Effector memory CD4-positive, alpha-beta T cell (primary cell): ENCODE measurements around the gene NMS.
"Not testable (repeated sequence)": the region's sequence is repeated elsewhere in the genome, so short reads cannot be mapped to it uniquely, and the experiment has no call there.

Experiments used
- DNase-seq, 3 donors: peaks; one replicate each; pipeline ENCODE4 v3.0.0-alpha.2; 2020
- H3K27ac ChIP-seq: 2 replicates; pipeline ENCODE4 v1.7.0; 2013; ENCODE audit warnings: mild to moderate bottlenecking, low read length, moderate library complexity; ENCODE audit not compliant: insufficient read depth, poor library complexity, severe bottlenecking
- H3K27me3 ChIP-seq: replicated peaks from 2 replicates; pipeline ENCODE4 v1.7.0; 2013; ENCODE audit warnings: mild to moderate bottlenecking, low read length; ENCODE audit not compliant: insufficient read depth, control insufficient read depth, poor library complexity, severe bottlenecking
- H3K36me3 ChIP-seq: 2 replicates; pipeline ENCODE4 v1.7.0; 2013; ENCODE audit warnings: mild to moderate bottlenecking, low read length, moderate library complexity; ENCODE audit not compliant: control insufficient read depth, insufficient read depth
- H3K4me1 ChIP-seq: 2 replicates; pipeline ENCODE4 v1.7.0; 2013; ENCODE audit warnings: low read length, mild to moderate bottlenecking; ENCODE audit not compliant: control insufficient read depth, insufficient read depth, poor library complexity, severe bottlenecking
- H3K4me3 ChIP-seq: 2 replicates; pipeline ENCODE4 v1.7.0; 2013; ENCODE audit warnings: low read length, low read depth, mild to moderate bottlenecking; ENCODE audit not compliant: insufficient read depth, poor library complexity, severe bottlenecking
- H3K9me3 ChIP-seq: 2 replicates; pipeline ENCODE4 v1.7.0; 2013; ENCODE audit warnings: mild to moderate bottlenecking, low read length, moderate library complexity; ENCODE audit not compliant: control insufficient read depth

Gene NMS

GRCh38 chr2:100429726-100430125, 40.6 kb upstream of the NMS start:
- DNase-seq: no peak
- Histone ChIP-seq H3K27ac (no peak overlapping the region), H3K27me3 (no peaks in the 10 kb centered on the region), H3K4me3 (no peak overlapping the region), H3K36me3 (no peaks in the 10 kb centered on the region), H3K4me1 (no peaks in the 10 kb centered on the region), H3K9me3 (no peaks in the 10 kb centered on the region)

GRCh38 chr2:100437751-100438150, 32.5 kb upstream of the NMS start:
- no peak overlapping the region for H3K4me3 ChIP-seq
- no peak overlapping the region for H3K27ac ChIP-seq
- no peaks in the 10 kb centered on the region for H3K9me3 ChIP-seq
- no peaks in the 10 kb centered on the region for H3K4me1 ChIP-seq
- H3K27me3 ChIP-seq: no peaks in the 10 kb centered on the region
- H3K36me3 ChIP-seq: no peaks in the 10 kb centered on the region
- no peak for DNase-seq

- H3K4me3 ChIP-seq: no peak overlapping the region
- H3K4me1 ChIP-seq: no peaks in the 10 kb centered on the region
- DNase-seq: no peak
- H3K27me3 ChIP-seq: no peaks in the 10 kb centered on the region
- no peak overlapping the region for H3K27ac ChIP-seq
- no peaks in the 10 kb centered on the region for H3K9me3 ChIP-seq
- no peaks in the 10 kb centered on the region for H3K36me3 ChIP-seq
Observed at GRCh38 chr2:100446696-100447095, 23.6 kb upstream of the NMS start.

- Histone ChIP-seq H3K4me3 (no peak overlapping the region), H3K36me3 (no peaks in the 10 kb centered on the region), H3K4me1 (no peaks in the 10 kb centered on the region), H3K27me3 (no peaks in the 10 kb centered on the region), H3K27ac (no peak overlapping the region), H3K9me3 (no peaks in the 10 kb centered on the region)
- no peak for DNase-seq
Observed at GRCh38 chr2:100451092-100451491, 19.2 kb upstream of the NMS start.

GRCh38 chr2:100451734-100452133, 18.5 kb upstream of the NMS start:
- H3K9me3 ChIP-seq: no peaks in the 10 kb centered on the region
- no peaks in the 10 kb centered on the region for H3K4me1 ChIP-seq
- H3K27ac ChIP-seq: no peak overlapping the region
- no peaks in the 10 kb centered on the region for H3K36me3 ChIP-seq
- no peak overlapping the region for H3K4me3 ChIP-seq
- H3K27me3 ChIP-seq: no peaks in the 10 kb centered on the region
- DNase-seq: no peak

- H3K9me3 ChIP-seq: no peaks in the 10 kb centered on the region
- no peak for DNase-seq
- no peak overlapping the region for H3K4me3 ChIP-seq
- no peak overlapping the region for H3K27ac ChIP-seq
- no peaks in the 10 kb centered on the region for H3K36me3 ChIP-seq
- no peaks in the 10 kb centered on the region for H3K27me3 ChIP-seq
- H3K4me1 ChIP-seq: no peaks in the 10 kb centered on the region
Observed at GRCh38 chr2:100453853-100454252, 16.4 kb upstream of the NMS start.

- DNase-seq, H3K27ac ChIP-seq, H3K36me3 ChIP-seq: not testable (repeated sequence)
Observed at GRCh38 chr2:100456357-100456756, 13.9 kb upstream of the NMS start.

GRCh38 chr2:100460904-100461530, 9.3 kb upstream of the NMS start:
- H3K27ac ChIP-seq: no peak overlapping the region
- H3K36me3 ChIP-seq: no peaks in the 10 kb centered on the region
- no peaks in the 10 kb centered on the region for H3K9me3 ChIP-seq
- DNase-seq: no peak
- no peak overlapping the region for H3K4me3 ChIP-seq
- no peaks in the 10 kb centered on the region for H3K27me3 ChIP-seq
- no peaks in the 10 kb centered on the region for H3K4me1 ChIP-seq

More at GRCh38 chr2:100456357-100456756, 13.9 kb upstream of the NMS start:
- H3K4me1 ChIP-seq, H3K27me3 ChIP-seq, H3K9me3 ChIP-seq, H3K4me3 ChIP-seq: not testable (repeated sequence)

- DNase-seq: no peak
- Histone ChIP-seq H3K36me3 (no peaks in the 10 kb centered on the region), H3K27me3 (peaks cover 2% of the 10 kb centered on the region), H3K4me3 (no peak overlapping the region), H3K27ac (no peak overlapping the region), H3K4me1 (no peaks in the 10 kb centered on the region), H3K9me3 (no peaks in the 10 kb centered on the region)
Observed at GRCh38 chr2:100470898-100471514, 724 bp downstream of the NMS start.

GRCh38 chr2:100476606-100477005, 6.3 kb downstream of the NMS start:
- no peaks in the 10 kb centered on the region for H3K27me3 ChIP-seq
- H3K4me3 ChIP-seq: no peak overlapping the region
- no peaks in the 10 kb centered on the region for H3K9me3 ChIP-seq
- H3K27ac ChIP-seq: no peak overlapping the region
- no peak for DNase-seq
- no peaks in the 10 kb centered on the region for H3K36me3 ChIP-seq
- no peaks in the 10 kb centered on the region for H3K4me1 ChIP-seq
